ENCODE results near the gene GNPDA1.
A peak's percentile ranks its signal among the peaks of the same experiment; 100 is the strongest.

Gene GNPDA1

GRCh38 chr5:142020122-142020659, 7.4 kb upstream of the GNPDA1 start:
- DNase-seq: no peak

DNA sequence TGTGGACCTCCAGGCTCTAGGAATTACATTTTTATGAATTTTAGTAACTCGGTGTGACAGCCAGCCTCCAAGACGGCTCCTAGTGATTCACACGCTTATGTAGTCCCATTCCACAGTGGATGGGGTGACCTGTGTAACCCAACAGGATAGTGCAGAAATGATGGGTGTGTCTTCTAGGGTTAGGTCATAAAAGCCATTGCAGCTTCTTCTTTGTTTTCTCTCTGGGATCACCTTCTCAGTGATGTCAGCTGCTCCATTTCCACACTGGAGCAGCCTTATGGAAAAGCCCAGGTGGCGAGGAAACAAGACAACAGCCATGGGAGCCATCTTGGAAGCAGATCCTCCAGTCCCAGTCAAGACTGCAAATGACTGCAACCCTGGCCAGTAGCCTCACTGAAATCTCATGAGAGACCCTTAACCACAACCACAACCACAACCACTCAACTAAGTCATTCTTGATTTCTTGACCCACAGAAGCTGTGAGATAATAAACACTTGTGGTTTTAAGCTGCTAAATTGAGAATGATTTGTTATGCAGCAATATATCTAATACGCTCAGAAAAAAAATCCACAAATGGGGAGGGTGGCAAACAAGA, 5.1 kb upstream of the GNPDA1 start:
- peak; percentile 87 for DNase-seq

DNA sequence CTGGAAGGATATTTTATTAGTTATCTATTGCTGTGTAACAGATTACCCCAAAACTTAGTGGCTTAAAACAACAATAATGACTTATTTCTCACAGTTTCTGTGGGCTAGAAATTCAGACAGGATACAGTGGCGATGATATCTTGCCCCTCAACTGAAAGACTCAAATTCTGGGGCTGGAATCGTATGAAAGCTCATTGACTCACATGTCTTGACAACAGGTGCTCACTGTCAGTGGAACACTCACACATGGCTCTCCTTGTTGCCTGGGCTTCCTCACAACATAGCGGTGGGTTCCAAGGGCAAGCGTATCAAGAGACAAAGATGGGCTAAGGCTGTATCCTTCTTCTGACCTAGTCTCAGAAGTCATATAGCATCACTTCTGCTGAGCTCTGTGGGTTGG, 3.7 kb upstream of the GNPDA1 start:
- DNase-seq: peak; percentile 87

DNA sequence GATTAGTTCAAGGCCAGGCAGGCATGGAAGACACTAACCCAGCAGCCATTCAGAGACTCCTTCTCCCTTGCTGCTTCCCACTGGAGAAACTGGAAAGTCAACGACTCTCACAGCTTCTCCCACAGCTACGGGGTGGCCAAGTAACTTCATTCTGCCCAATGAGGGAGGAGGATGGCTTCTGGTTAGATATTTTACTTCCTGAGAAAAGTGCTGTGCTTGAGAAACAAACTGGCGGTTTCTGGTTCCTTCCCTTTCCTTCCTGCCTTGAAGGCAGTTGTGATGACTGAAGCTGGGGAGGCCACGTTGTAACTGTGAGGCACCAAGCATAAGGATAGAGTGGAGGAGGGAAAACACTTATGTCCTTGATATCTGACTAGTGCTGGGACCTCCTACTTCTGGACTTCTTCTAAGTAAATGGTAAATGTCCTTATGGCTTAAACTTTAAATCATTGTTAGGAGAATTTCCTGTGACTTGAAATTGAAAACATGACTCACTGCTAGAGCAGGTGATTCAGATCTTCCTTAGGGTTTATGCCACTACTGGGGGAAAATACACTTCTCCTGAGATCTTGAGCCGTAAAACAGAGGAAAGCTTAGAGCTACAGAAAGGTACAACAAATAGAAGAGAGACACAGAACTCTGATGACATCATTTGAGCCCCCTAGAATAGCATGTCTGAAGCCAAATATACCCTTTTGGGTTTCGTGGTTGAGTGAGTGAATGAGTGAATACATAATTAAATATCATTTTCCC, 3.1 kb upstream of the GNPDA1 start:
- peak; percentile 89 for DNase-seq

- peak; percentile 88 for DNase-seq
Observed at GRCh38 chr5:142014911-142015584, 2.2 kb upstream of the GNPDA1 start.

DNA sequence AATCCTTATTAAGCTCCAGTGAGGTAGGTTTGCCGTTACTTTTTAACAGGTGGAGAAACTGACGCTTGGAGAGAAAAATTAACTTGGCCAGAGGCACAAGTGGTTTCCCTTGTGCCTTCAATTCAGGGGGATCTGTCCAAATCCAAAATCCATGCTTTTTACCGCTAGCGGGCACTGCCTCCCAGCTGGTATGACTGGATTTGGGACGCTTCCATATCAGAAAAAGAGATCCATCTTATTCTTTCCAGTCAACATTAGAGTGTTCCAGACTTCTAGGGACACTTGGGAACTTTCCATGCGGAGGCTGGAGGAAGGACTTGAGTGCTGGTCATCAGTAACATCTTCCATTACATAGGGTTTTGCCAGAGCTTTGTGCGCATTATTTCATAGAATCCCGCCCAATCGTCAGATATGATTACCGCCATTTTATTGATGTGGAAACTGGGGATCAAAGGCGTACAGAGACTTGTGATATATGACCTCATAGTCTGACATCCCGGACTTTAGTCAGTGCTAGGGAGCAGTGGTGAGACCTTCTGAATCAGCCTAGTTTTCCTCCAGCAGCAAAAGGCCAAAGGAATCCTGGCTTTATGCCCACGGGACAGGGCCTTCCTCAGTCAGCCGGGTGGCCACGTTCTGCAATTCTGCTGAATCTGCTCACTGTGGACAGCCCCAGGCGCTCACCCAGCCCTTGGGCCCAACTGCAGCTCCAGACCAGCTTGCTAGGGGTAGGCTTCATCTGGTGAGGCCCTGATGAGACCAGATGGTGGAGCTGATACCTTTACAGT, 1.1 kb upstream of the GNPDA1 start:
- DNase-seq: no peak

- peak; percentile 82 for DNase-seq
Observed at GRCh38 chr5:142012186-142012785, 541 bp downstream of the GNPDA1 start.

DNA sequence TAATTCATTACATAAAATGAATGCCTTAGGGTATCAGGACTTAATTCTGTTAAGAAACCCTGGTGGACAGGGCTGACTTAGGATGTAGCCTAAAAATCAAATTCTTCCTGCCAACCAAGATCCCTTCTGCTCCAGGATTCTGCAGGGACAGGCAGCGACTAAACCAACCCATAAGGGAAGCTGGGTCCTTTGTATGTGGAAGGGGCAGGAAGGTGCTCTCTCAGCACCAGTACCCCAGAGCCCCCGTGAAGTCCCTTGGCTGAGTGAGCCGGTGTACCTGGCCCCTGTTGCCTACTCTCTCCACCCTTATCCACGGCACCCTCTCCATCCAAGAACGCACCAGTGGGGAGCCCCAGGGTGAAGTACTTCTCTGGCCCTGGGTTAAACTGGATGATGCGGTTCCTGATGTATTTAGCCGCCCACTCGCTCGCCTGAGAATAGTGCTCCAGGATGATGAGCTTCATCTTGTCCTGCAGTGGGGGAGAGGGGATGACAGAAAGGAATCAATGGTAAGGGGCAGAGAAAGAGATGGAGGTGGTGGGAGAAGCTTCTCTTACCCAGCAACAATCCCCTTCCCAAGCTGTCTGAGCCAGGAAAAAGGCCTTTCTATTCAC, 1.1 kb downstream of the GNPDA1 start:
- DNase-seq: no peak

GRCh38 chr5:142009886-142010285, 2.9 kb downstream of the GNPDA1 start:
- DNase-seq: no peak

DNA sequence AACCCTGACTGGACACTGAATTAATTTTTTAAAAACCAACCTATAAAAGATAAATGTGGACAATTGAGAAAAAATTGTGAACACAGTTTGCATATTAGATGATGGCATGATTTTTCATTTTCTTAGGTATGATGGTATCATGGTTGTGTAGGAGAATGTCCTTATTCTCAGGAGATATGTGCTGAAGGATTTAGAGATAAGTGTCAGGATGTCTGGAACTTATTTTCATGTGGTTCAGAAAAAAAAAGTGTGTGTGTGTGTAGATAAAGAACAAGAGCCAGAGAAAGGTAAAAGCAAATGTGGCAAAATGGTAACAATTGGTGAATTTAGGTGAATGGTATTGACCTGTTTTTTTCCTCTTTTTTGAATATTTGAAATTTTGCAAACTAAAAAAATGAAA, 4.0 kb downstream of the GNPDA1 start:
- no peak for DNase-seq

- DNase-seq: no peak
Observed at GRCh38 chr5:142007237-142007544, 5.6 kb downstream of the GNPDA1 start.

DNA sequence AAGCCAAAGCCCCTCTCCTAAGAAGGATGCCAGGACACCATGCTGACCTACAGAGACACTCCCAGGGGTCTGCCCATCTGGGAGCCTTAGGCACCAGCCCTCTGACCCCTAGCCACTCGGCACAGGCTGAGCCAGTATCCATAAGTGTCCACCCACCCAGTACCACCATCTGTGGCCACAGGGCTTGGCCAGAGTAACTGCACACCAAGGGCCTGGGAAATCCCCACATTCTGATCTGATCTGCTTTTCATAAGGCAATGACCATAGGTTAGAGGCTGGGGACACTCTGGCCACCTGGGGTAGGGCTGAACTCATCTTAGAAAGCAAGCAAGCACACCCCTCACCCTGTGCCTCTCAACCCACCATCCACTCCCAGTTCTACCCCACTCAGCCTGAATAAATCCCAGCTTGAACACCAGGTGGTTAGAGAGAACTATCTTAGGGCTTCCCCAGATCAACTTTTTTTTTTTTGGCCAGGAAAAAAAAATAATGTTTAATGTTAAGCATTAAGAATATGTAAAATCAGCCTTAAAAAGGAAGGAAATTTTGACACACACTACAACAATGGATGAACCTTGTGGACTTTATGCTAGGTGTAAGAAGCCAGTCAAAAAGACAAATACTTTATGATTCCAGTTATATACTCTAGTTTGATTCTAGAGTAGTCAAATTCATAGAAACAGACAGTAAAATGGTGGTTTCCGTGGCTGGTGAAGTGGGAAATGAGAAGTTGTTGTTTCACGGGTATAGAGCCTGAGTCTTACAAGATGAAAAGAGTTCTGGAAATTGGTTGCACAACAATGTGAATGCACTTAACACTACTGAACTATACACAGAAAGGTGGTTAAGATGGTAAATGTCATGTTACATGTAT, 6.2 kb downstream of the GNPDA1 start:
- peak; percentile 89 for DNase-seq

- no peak for DNase-seq
Observed at GRCh38 chr5:142003266-142003800, 9.5 kb downstream of the GNPDA1 start.

DNA sequence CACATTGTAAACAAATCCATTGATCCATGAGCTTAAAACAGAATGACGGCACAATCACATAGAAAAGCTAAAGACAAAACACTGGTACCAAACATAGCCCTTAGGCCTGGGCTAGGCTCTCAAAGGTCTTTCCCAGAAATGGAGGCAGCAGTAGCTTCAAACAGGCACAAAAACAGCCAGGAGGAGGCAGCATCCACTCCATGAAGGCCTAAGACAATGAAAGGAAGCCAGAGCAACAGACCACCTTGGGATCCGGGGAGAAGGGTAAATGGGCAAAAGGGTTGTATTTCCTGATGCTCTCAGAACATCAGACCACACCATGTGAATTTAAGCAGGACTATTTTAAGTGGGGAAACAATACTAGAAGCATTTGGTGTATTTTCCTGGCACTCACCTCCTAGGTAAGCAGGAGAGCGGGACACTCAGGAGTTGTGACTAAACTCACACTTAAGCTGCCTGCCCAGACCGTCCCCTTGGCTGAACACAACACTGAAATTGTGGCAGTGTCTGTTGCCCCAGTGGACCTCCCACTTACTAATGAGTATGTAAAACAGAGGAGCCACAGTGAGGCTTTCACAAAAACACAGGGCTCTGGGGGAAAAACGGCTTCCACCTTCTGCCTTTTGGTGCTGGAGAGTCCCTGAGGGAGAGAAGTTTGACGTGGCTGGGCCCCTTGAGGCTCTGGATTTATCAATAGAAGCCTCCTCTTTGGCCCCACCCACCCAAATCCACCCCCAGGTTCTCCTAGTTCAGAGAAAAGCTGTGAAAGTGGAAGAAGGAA, 11.9 kb downstream of the GNPDA1 start:
- no peak for DNase-seq

DNA sequence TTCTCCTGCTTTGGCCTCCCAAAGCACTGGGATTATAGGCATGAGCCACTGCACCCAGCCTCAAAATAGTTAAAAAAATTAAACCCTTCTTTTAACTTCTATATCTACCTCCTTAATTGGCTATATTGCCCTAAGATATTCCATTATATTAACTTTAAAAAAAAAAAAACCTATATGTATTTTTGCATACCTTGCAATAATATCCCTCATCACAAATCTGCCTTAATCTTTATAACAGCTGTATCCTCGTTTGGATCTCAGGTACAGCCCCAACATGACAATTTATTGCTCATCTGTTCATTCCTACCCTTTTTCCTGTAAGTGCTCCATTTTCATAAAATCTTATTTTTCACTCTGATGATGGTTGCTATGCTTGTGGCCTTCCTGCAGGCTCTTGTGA, 12.7 kb downstream of the GNPDA1 start:
- no peak for DNase-seq

DNA sequence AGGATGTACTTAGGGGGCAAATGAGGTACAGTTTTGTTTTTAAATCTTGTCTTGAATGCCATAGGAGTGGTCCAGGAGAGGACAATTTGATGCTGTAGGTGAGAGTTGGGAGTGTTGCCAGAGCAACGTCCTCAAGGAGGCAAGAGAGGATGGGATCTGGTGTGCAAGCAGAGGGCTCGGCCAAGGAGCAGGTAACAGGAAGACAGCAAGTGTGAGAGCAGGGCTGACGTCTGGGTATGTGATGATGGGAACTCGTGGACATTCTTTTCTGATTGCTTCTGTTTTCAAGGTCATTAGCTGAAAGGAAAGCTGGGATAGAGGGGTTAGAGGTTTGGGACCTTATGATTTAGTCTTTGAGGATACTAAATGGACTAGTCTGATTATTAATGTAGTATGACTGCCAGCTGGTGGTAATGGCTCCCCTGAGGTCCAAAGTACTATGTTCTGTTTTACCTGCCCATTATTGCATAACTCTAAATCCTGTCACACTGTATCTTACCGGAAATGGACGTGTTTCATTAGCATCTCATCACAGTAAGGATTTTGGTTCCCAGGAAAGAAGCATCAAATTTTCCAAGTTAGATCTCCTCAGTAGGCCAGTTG, 15.4 kb downstream of the GNPDA1 start:
- no peak for DNase-seq

DNA sequence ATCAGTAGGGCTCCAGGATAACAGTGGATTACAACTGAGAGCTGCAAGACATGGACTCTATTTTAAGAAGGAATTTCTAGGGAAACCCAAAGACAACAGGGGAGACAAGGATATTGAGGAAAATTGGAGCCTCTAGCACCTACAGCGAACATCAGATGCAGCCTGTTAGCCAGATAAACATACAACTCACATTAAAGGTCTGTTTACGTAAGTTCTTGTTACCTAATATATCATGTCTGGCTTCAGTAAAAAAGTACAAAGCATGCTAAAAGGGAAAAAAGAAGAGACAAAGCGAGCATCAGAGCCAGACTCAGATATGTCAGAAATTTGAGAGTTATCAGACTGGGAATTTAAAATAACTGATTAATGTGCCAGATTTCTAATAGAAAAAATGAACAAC, 17.2 kb downstream of the GNPDA1 start:
- no peak for DNase-seq

DNA sequence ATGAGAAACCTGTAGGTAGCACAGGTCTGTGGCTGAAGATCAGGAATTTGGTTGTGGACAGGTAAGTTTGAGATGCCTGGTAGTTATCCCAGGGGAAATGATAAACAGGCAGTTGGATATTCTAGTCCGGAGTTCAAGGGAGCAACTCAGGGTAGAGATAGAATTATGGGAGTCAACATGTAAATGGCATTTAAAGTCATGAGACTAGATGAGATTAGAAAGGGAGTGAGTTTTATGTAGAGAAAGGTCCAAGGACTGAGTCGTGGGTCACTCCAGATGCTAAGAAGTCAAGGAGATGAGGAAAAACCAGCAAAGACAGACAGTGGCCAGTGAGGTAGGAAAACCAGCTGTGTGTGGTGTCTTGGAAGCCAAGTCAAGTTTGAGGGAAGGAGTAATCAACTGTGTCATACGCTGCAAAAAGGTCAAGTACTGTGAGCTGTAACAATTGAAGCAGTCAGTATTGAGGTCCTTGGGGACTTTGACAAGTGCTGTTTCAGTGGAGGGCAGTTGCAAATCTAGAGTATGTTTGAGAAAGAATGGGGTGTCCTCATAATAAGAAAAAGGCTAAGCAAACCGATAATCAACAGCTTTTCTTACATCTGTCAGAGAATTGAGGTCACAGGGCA, 18.2 kb downstream of the GNPDA1 start:
- DNase-seq: no peak

DNA sequence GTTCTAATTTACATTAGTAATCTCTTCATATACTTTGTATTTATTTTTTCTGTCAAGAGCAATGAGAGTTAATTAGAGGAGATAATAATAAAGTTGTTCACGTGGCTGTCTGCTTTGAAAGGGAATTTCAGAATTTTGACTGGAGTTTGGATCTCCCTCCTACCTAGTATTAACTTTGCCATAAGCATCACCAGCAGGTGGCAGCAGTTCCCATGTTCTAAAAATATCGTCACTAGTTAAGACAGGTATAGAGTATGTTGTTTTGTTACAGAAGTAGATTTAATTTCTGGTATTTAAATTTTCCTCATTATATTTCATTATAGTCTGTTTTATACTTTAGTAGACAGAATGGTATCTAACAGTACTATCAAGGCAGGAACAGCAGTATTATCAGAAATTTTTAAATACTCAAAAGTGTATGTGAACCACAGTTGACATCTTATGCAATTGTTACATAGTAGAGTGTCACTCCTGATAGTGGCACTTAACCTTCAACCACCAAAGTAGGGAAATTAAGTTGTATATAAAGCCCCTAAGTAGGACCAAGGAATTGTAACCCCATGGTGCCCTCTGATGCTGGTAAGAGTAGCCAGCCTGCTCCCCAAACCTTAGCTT, 20.4 kb downstream of the GNPDA1 start:
- DNase-seq: peak; percentile 75
